PC-3 (cell line): Measurements from ENCODE around the gene STYK1. TPM values are rescaled to one million over a fixed set of nuclear protein-coding genes. Genes with fewer than 3 reads are reported as not detected.
A peak's percentile ranks its signal among the peaks of the same experiment; 100 is the strongest.

ENCODE experiments used
- ATAC-seq: fragments of 200-7000 bp; cut with Tn5 transposase; 2 replicates; pipeline ENCODE4 v1.9.1; 2020; ENCODE audit warnings: mild to moderate bottlenecking, moderate library complexity
- BruUV-seq: library from RNA; stranded (reverse); fragments of 400-500 nt; replicated peaks from 2 replicates; lab custom pipeline; 2021; lab: Mats Ljungman, UMichigan
- CTCF ChIA-PET: fragments of 300-600 bp; sonication (Branson Sonifier 250); formaldehyde crosslinking; loops from one replicate; lab custom pipeline; 2022; ENCODE audit warnings: antibody characterized with exemption; lab: Charles Lee
- POLR2A ChIA-PET: fragments of 300-600 bp; sonication (Branson Sonifier 250); formaldehyde crosslinking; loops from one replicate; lab custom pipeline; 2022; ENCODE audit warnings: antibody characterized with exemption; ENCODE audit not compliant: unreplicated experiment; lab: Charles Lee
- DNase-seq: peaks from one replicate; pipeline ENCODE4 v3.0.0-alpha.2; 2015
- H2AFZ ChIP-seq: fragments of 300-600 bp; sonication (generic); 2 replicates; pipeline ENCODE4 v1.6.0; 2016; ENCODE audit warnings: antibody characterized with exemption, low read length
- H3F3A ChIP-seq: fragments of 300-600 bp; sonication (generic); one replicate; pipeline ENCODE4 v1.6.0; 2017; ENCODE audit warnings: antibody characterized with exemption, low read length, control low read depth, mild to moderate bottlenecking; ENCODE audit not compliant: unreplicated experiment
- H3K27ac ChIP-seq: fragments of 300-600 bp; sonication (generic); 2 replicates; pipeline ENCODE4 v1.5.1; 2016; ENCODE audit warnings: mild to moderate bottlenecking, low read length
- H3K27me3 ChIP-seq: fragments of 300-600 bp; sonication (generic); 2 replicates; pipeline ENCODE4 v1.6.1; 2016; ENCODE audit warnings: low read length, mixed read lengths
- H3K36me3 ChIP-seq: fragments of 300-600 bp; sonication (generic); 2 replicates; pipeline ENCODE4 v1.6.1; 2016; ENCODE audit warnings: low read depth, mixed run types, low read length, mixed read lengths
- H3K4me1 ChIP-seq: fragments of 300-600 bp; sonication (generic); 2 replicates; pipeline ENCODE4 v1.5.1; 2016; ENCODE audit warnings: low read length; ENCODE audit not compliant: insufficient read depth
- H3K4me2 ChIP-seq: fragments of 300-600 bp; sonication (generic); 2 replicates; pipeline ENCODE4 v1.6.0; 2016; ENCODE audit warnings: low read length
- H3K4me3 ChIP-seq: fragments of 300-600 bp; sonication (generic); 2 replicates; pipeline ENCODE4 v1.5.1; 2016; ENCODE audit warnings: mild to moderate bottlenecking, low read length, mixed read lengths
- H3K79me2 ChIP-seq: fragments of 300-600 bp; sonication (generic); 2 replicates; pipeline ENCODE4 v1.6.1; 2017; ENCODE audit warnings: low read length, mixed read lengths
- H3K9ac ChIP-seq: fragments of 300-600 bp; sonication (generic); 2 replicates; pipeline ENCODE4 v1.6.0; 2016; ENCODE audit warnings: mild to moderate bottlenecking, low read length
- H3K9me2 ChIP-seq: fragments of 300-600 bp; sonication (generic); replicated peaks from 2 replicates; pipeline ENCODE4 v1.6.1; 2016; ENCODE audit warnings: mixed run types, low read length, mixed read lengths
- H3K9me3 ChIP-seq: fragments of 300-600 bp; sonication (generic); 2 replicates; pipeline ENCODE4 v1.6.1; 2016; ENCODE audit warnings: low read length, mixed read lengths
- H4K20me1 ChIP-seq: fragments of 300-600 bp; sonication (generic); 2 replicates; pipeline ENCODE4 v1.6.1; 2016; ENCODE audit warnings: low read length, mixed read lengths
- CTCF ChIP-seq: fragments of 300-600 bp; sonication (generic); conservative IDR thresholded peaks from 2 replicates; pipeline ENCODE4 v1.5.1; 2017; ENCODE audit warnings: antibody characterized with exemption, low read depth, mild to moderate bottlenecking, low read length
- EZH2 ChIP-seq: fragments of 300-600 bp; sonication (generic); IDR thresholded peaks from one replicate; pipeline ENCODE4 v1.6.1; 2017; ENCODE audit warnings: antibody characterized with exemption, mild to moderate bottlenecking, low read length; ENCODE audit not compliant: unreplicated experiment
- EZH2phosphoT487 ChIP-seq: fragments of 300-600 bp; sonication (generic); IDR thresholded peaks from 2 replicates; pipeline ENCODE4 v1.6.1; 2018; ENCODE audit warnings: mild to moderate bottlenecking, antibody characterized with exemption, low read length, borderline replicate concordance
- intact Hi-C: fragments of 100-400 bp; cut with micrococcal nuclease; formaldehyde crosslinking; loops from 2 replicates; pipeline ENCODE4 v1.9.0; 2023
- total RNA-seq: library from RNA; depleted of rRNA; stranded (reverse); fragments of >200 nt; gene quantifications from 2 replicates; pipeline ENCODE4 v1.2.3, GENCODE V29; 2014

Gene STYK1
- total RNA-seq, 1 experiment from 2014 or later, result 4.3 TPM

- DNase-seq (no peak), ATAC-seq (no peak)
- no TSS peak for BruUV-seq
- Histone ChIP-seq H3K36me3 (peaks cover 23% of the 10 kb centered on the region), H3K27ac (no peak overlapping the region), H3K27me3 (no peaks in the 10 kb centered on the region), H3K79me2 (peaks cover 29% of the 10 kb centered on the region), H3F3A (no peaks in the 10 kb centered on the region), H3K9me3 (no peaks in the 10 kb centered on the region), H2AFZ (no peak overlapping the region), H3K4me3 (no peak overlapping the region), H3K9ac (no peak overlapping the region), H3K9me2 (no peaks in the 10 kb centered on the region), H4K20me1 (no peaks in the 10 kb centered on the region), H3K4me2 (no peak overlapping the region), H3K4me1 (peaks cover 14% of the 10 kb centered on the region; the same call in 1 of the 2 replicates)
- TF ChIP-seq EZH2, result no peak
- no peak for TF ChIP-seq CTCF
- no peak for TF ChIP-seq EZH2phosphoT487
- CTCF ChIA-PET, result no interaction called here
- intact Hi-C loops, result no loop called here
- POLR2A ChIA-PET, result no interaction called here
Measured at GRCh38 chr12:10610188-10610587, 63.7 kb downstream of the STYK1 start.

GRCh38 chr12:10607885-10608458, 65.9 kb downstream of the STYK1 start:
- no TSS peak for BruUV-seq
- no peak for ATAC-seq
- Histone ChIP-seq H3K4me2 (no peak overlapping the region), H2AFZ (no peak overlapping the region), H3K9ac (no peak overlapping the region), H3F3A (no peaks in the 10 kb centered on the region), H3K4me1 (peaks cover 8% of the 10 kb centered on the region; the same call in 1 of the 2 replicates), H3K4me3 (no peak overlapping the region), H3K36me3 (peaks cover 23% of the 10 kb centered on the region), H3K9me3 (no peaks in the 10 kb centered on the region), H3K27me3 (no peaks in the 10 kb centered on the region), H4K20me1 (no peaks in the 10 kb centered on the region), H3K9me2 (no peaks in the 10 kb centered on the region), H3K79me2 (peaks cover 24% of the 10 kb centered on the region), H3K27ac (no peak overlapping the region)
- POLR2A ChIA-PET, result no interaction called here
- CTCF ChIA-PET, result no interaction called here
- no peak for TF ChIP-seq EZH2phosphoT487
- TF ChIP-seq CTCF, result peak; percentile 54
- DNase-seq, result peak; percentile 25
- intact Hi-C loops, result loop anchor here (1.0 kb wide), 1 partner anchor 66 kb away; the partner anchor contains the start of gene STYK1

- Histone ChIP-seq H3K79me2 (no peaks in the 10 kb centered on the region), H3K9me3 (no peaks in the 10 kb centered on the region), H3K4me3 (no peak overlapping the region), H3K9ac (no peak overlapping the region), H2AFZ (no peak overlapping the region), H3K9me2 (no peaks in the 10 kb centered on the region), H4K20me1 (no peaks in the 10 kb centered on the region), H3K4me2 (no peak overlapping the region), H3K4me1 (no peaks in the 10 kb centered on the region; the same call in 1 of the 2 replicates), H3K27ac (no peak overlapping the region), H3K27me3 (no peaks in the 10 kb centered on the region), H3K36me3 (peaks cover 4% of the 10 kb centered on the region; the same call in 1 of the 2 replicates), H3F3A (no peaks in the 10 kb centered on the region)
- ChIA-PET CTCF (no interaction called here), POLR2A (no interaction called here)
- no peak for TF ChIP-seq CTCF
- TF ChIP-seq EZH2, result no peak
- no peak for TF ChIP-seq EZH2phosphoT487
- ATAC-seq, result no peak
- no TSS peak for BruUV-seq
- no peak for DNase-seq
- intact Hi-C loops, result no loop called here
Measured at GRCh38 chr12:10601860-10602259, 72.0 kb downstream of the STYK1 start.
